BLaER1 (cell line): ENCODE results near the gene PNN.
"Not testable (repeated sequence)": the region's sequence is repeated elsewhere in the genome, so short reads cannot be mapped to it uniquely, and the experiment has no call there.

Experiments used
- H3K27ac ChIP-seq: shearing (Covaris generic); formaldehyde crosslinking; 2 replicates; pipeline ENCODE4 v1.8.1; 2022
- H3K27me3 ChIP-seq: shearing (Covaris generic); formaldehyde crosslinking; 2 replicates; pipeline ENCODE4 v1.8.1; 2022
- H3K36me3 ChIP-seq: shearing (Covaris generic); formaldehyde crosslinking; 2 replicates; pipeline ENCODE4 v1.8.1; 2022
- H3K4me1 ChIP-seq: shearing (Covaris generic); formaldehyde crosslinking; 2 replicates; pipeline ENCODE4 v1.8.1; 2022
- H3K4me2 ChIP-seq: shearing (Covaris generic); formaldehyde crosslinking; 2 replicates; pipeline ENCODE4 v1.8.1; 2022
- H3K4me3 ChIP-seq: shearing (Covaris generic); formaldehyde crosslinking; 2 replicates; pipeline ENCODE4 v1.8.1; 2022
- H3K9ac ChIP-seq: shearing (Covaris generic); formaldehyde crosslinking; 2 replicates; pipeline ENCODE4 v1.8.1; 2022
- H3K9me3 ChIP-seq: shearing (Covaris generic); formaldehyde crosslinking; 2 replicates; pipeline ENCODE4 v1.8.1; 2022
- H4K20me1 ChIP-seq: shearing (Covaris generic); formaldehyde crosslinking; 2 replicates; pipeline ENCODE4 v1.8.1; 2022
- Cebpa-rat ChIP-seq: shearing (Covaris generic); IDR thresholded peaks from 2 replicates; pipeline ENCODE4 v1.8.1; 2022

The PNN gene

GRCh38 chr14:39229601-39230110, 54.6 kb downstream of the PNN start:
- Histone ChIP-seq H3K36me3 (no peaks in the 10 kb centered on the region), H3K27ac (no peak overlapping the region), H4K20me1 (no peaks in the 10 kb centered on the region), H3K9me3 (no peaks in the 10 kb centered on the region), H3K4me1 (peaks cover 11% of the 10 kb centered on the region), H3K9ac (no peak overlapping the region), H3K4me2 (no peak overlapping the region), H3K27me3 (no peaks in the 10 kb centered on the region), H3K4me3 (no peak overlapping the region)
- TF ChIP-seq Cebpa-rat = no peak

- TF ChIP-seq Cebpa-rat = no peak
- H3K27me3 ChIP-seq = no peaks in the 10 kb centered on the region
- H3K27ac ChIP-seq = no peak overlapping the region
- H3K4me3 ChIP-seq = no peak overlapping the region
- no peak overlapping the region for H3K4me2 ChIP-seq
- H4K20me1 ChIP-seq = no peaks in the 10 kb centered on the region
- peaks cover 11% of the 10 kb centered on the region for H3K4me1 ChIP-seq
- H3K36me3 ChIP-seq = no peaks in the 10 kb centered on the region
- no peaks in the 10 kb centered on the region for H3K9me3 ChIP-seq
- no peak overlapping the region for H3K9ac ChIP-seq
These were observed 55.5 kb downstream of the PNN start for GRCh38 chr14:39230416-39231035.

GRCh38 chr14:39231751-39232553, 56.9 kb downstream of the PNN start:
- not testable (repeated sequence) for H4K20me1 ChIP-seq, H3K4me2 ChIP-seq, H3K4me3 ChIP-seq, H3K9me3 ChIP-seq, H3K9ac ChIP-seq, H3K36me3 ChIP-seq, H3K27ac ChIP-seq, H3K27me3 ChIP-seq
- H3K4me1 ChIP-seq = peaks cover 11% of the 10 kb centered on the region
